NB4 (cell line): ENCODE measurements around the gene VTCN1.
"Not testable (repeated sequence)": the region's sequence is repeated elsewhere in the genome, so short reads cannot be mapped to it uniquely, and the experiment has no call there.

Experiments
- DNase-seq: peaks from one replicate; pipeline ENCODE4 v3.0.0; 2010; ENCODE audit warnings: low read depth
- H3K4me3 ChIP-seq: one replicate; pipeline ENCODE4 v1.5.1; 2011; ENCODE audit warnings: mild to moderate bottlenecking, low read depth, low read length, moderate library complexity
- MYC ChIP-seq: IDR thresholded peaks from 2 replicates; pipeline ENCODE4 v1.6.1; 2011; ENCODE audit warnings: low read depth, low read length
- POLR2A ChIP-seq: IDR thresholded peaks from 2 replicates; pipeline ENCODE4 v1.6.1; 2011; ENCODE audit warnings: mild to moderate bottlenecking; ENCODE audit not compliant: insufficient read length; ENCODE audit errors: extremely low read depth
- TF ChIP-seq, protein P1 (sequence below): IDR thresholded peaks from one replicate; pipeline ENCODE4 v1.5.1; 2012; ENCODE audit warnings: low read depth, low read length
- TF ChIP-seq, protein P2 (sequence below): IDR thresholded peaks from 2 replicates; pipeline ENCODE4 v1.6.1; 2011; ENCODE audit warnings: low read depth, low read length

Gene VTCN1

GRCh38 chr1:117164209-117164608 lies 46.5 kb downstream of the VTCN1 start:
- DNase-seq: no peak
- no peak overlapping the region for H3K4me3 ChIP-seq
- no peak for TF ChIP-seq MYC
- TF ChIP-seq POLR2A: no peak
- TF ChIP-seq, protein P1, sequence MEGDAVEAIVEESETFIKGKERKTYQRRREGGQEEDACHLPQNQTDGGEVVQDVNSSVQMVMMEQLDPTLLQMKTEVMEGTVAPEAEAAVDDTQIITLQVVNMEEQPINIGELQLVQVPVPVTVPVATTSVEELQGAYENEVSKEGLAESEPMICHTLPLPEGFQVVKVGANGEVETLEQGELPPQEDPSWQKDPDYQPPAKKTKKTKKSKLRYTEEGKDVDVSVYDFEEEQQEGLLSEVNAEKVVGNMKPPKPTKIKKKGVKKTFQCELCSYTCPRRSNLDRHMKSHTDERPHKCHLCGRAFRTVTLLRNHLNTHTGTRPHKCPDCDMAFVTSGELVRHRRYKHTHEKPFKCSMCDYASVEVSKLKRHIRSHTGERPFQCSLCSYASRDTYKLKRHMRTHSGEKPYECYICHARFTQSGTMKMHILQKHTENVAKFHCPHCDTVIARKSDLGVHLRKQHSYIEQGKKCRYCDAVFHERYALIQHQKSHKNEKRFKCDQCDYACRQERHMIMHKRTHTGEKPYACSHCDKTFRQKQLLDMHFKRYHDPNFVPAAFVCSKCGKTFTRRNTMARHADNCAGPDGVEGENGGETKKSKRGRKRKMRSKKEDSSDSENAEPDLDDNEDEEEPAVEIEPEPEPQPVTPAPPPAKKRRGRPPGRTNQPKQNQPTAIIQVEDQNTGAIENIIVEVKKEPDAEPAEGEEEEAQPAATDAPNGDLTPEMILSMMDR: no peak
- TF ChIP-seq, protein P2, sequence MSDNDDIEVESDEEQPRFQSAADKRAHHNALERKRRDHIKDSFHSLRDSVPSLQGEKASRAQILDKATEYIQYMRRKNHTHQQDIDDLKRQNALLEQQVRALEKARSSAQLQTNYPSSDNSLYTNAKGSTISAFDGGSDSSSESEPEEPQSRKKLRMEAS: no peak

GRCh38 chr1:117162816-117163215 lies 47.9 kb downstream of the VTCN1 start:
- H3K4me3 ChIP-seq: no peak overlapping the region
- TF ChIP-seq MYC (no peak), POLR2A (no peak)
- TF ChIP-seq, protein P1: no peak
- TF ChIP-seq, protein P2: no peak

DNA sequence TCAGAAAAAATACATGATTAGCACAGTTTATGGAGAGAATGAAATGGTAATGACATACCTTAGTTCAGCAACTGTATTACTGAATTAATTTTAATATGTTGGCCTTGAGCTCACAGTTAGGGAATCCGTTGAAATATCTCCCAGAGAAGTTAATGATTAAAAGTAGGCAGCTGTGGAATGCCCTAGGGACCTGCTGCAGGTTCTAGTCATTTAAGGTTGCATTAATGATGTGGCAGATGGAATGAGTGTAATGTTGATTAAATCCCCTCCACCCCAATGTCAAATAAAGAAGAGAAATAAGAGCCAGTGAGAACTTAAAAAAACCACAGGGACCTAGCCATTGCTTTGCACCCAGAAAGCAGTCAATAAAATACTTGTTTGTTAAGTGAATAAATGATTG lies 48.8 kb downstream of the VTCN1 start:
- TF ChIP-seq, protein P2: no peak
- no peak for TF ChIP-seq POLR2A
- no peak for DNase-seq
- no peak overlapping the region for H3K4me3 ChIP-seq

More at GRCh38 chr1:117162816-117163215, 47.9 kb downstream of the VTCN1 start:
- no peak for DNase-seq

DNA sequence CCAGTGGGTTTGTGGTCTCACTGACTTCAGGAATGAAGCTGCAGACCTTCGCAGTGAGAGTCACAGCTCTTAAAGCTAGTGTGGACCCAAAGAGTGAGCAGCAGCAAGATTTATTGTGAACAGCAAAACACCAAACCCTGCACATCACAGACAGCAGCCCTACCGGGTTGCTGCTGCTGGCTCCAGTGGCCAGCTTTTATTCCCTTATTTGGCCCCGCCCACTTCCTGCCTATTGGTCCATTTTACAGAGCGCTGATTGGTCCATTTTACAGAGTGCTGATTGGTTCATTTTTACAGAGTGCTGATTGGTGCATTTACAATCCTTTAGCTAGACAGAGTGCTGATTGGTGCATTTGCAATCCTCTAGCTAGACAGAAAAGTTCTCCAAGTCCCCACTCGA lies 59.4 kb downstream of the VTCN1 start:
- DNase-seq, H3K4me3 ChIP-seq: not testable (repeated sequence)

GRCh38 chr1:117150316-117150715 lies 60.4 kb downstream of the VTCN1 start:
- no peak for DNase-seq
- TF ChIP-seq POLR2A: no peak
- TF ChIP-seq, protein P2: no peak
- TF ChIP-seq MYC: no peak
- TF ChIP-seq, protein P1: no peak
- no peak overlapping the region for H3K4me3 ChIP-seq

GRCh38 chr1:117147856-117148588 lies 62.7 kb downstream of the VTCN1 start:
- H3K4me3 ChIP-seq: no peak overlapping the region
- DNase-seq: no peak
- TF ChIP-seq, protein P2: no peak
- TF ChIP-seq, protein P1: no peak
- TF ChIP-seq POLR2A (no peak), MYC (no peak)

GRCh38 chr1:117147341-117147831 lies 63.3 kb downstream of the VTCN1 start:
- no peak for DNase-seq
- no peak overlapping the region for H3K4me3 ChIP-seq
- TF ChIP-seq POLR2A (no peak), MYC (no peak)
- TF ChIP-seq, protein P1: no peak
- TF ChIP-seq, protein P2: no peak
